ENCODE measurements around the gene SLC19A1.

DNA sequence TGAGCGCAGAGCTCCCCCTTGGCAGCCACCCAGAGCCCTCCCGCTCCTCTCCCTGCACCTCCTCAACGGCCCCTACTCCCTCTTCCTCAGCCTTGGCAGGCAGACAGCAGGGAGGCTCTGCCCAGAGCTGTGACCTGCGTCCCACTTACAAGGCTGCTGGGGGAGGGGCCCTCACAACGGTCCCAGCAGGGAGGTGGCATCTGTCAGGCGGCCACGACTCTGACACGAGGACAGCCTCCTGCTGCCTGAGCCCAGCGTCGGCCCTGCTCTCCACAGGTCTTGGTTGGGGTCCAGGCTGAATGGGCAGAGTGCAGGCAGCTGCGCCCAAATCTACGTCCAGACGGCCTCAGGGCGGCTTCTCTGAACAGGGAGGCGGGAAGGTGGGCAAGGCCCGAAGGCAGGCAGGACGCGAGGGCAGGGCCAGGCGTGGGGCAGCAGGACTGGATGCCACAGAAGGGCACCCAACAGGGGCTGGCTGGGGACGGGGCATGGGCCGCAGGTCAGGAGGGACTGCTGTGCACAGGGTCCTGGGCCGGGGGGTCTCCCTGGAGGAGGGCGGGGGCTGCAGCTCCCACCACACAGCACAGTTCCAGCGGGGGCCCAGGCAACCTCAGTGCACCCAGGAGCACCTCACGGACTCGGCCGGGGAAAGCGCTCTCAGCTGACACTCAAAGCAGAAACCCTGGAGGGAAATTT, 7.5 kb downstream of the SLC19A1 start:
- TF ChIP-seq, protein P1, sequence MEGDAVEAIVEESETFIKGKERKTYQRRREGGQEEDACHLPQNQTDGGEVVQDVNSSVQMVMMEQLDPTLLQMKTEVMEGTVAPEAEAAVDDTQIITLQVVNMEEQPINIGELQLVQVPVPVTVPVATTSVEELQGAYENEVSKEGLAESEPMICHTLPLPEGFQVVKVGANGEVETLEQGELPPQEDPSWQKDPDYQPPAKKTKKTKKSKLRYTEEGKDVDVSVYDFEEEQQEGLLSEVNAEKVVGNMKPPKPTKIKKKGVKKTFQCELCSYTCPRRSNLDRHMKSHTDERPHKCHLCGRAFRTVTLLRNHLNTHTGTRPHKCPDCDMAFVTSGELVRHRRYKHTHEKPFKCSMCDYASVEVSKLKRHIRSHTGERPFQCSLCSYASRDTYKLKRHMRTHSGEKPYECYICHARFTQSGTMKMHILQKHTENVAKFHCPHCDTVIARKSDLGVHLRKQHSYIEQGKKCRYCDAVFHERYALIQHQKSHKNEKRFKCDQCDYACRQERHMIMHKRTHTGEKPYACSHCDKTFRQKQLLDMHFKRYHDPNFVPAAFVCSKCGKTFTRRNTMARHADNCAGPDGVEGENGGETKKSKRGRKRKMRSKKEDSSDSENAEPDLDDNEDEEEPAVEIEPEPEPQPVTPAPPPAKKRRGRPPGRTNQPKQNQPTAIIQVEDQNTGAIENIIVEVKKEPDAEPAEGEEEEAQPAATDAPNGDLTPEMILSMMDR (IDR thresholded peaks at IDR 0.05): no peak
- TF ChIP-seq POLR2A (IDR thresholded peaks at IDR 0.05): no peak

Measured in Peyer's patch (tissue), 4 donors.